Measurements from ENCODE around the gene RIMS4. TPM values are rescaled to one million over a fixed set of nuclear protein-coding genes. Genes with fewer than 3 reads are reported as not detected.

Gene RIMS4
- total and polyA plus RNA-seq, 2 of the 8 experiments (the other 6 are each of a cell fraction or from before 2014, with no cell fraction given), result 13.3 to 44.2 TPM

- peak in 1 of 2 experiments; percentile 48; a peak in 1 of 4 replicates for TF ChIP-seq SIN3A (conservative IDR thresholded peaks at IDR 0.05 in 1 of 2, IDR thresholded peaks at IDR 0.05 in 1 of 2; ENCODE audit: low read depth in 1 of 2, low read length in 2 of 2)
- no peak for TF ChIP-seq EGR1 (IDR thresholded peaks at IDR 0.05; ENCODE audit: borderline replicate concordance, low read depth, low read length)
- TF ChIP-seq SIX5 (IDR thresholded peaks at IDR 0.05; ENCODE audit: low read depth, low read length), result no peak
- TF ChIP-seq NRF1 (IDR thresholded peaks at IDR 0.05; ENCODE audit: low read depth, low read length), result no peak
- peak; percentile 83 to 84 for TF ChIP-seq RAD21 (IDR thresholded peaks at IDR 0.05 in 1 of 2, conservative IDR thresholded peaks at IDR 0.05 in 1 of 2; ENCODE audit: low read depth in 2 of 2, low read length in 2 of 2)
- no peak for TF ChIP-seq RNF2 (IDR thresholded peaks at IDR 0.05; ENCODE audit: borderline replicate concordance, low read depth, low read length, missing control alignments, poor library complexity, severe bottlenecking)
- TF ChIP-seq USF2 (IDR thresholded peaks at IDR 0.05; ENCODE audit: low read length), result no peak
- TF ChIP-seq RBBP5 (IDR thresholded peaks at IDR 0.05; ENCODE audit: borderline replicate concordance, low read depth, low read length), result no peak
- TF ChIP-seq KDM5A (IDR thresholded peaks at IDR 0.05; ENCODE audit: low read length), result no peak
- TF ChIP-seq TEAD4 (IDR thresholded peaks at IDR 0.05; ENCODE audit: low read depth, low read length), result peak; percentile 68
- TF ChIP-seq HDAC2 (IDR thresholded peaks at IDR 0.05; ENCODE audit: borderline replicate concordance in 1 of 2, low read depth in 2 of 2, low read length in 2 of 2), result no peak
- peak; percentile 60; the same call in 1 of the 2 replicates for TF ChIP-seq YY1 (IDR thresholded peaks at IDR 0.05; ENCODE audit: low read depth, low read length)
- TF ChIP-seq SIRT6 (IDR thresholded peaks at IDR 0.05; ENCODE audit: low read length), result no peak
- no peak for TF ChIP-seq HDAC6 (IDR thresholded peaks at IDR 0.05; ENCODE audit: low read depth, low read length)
- no peak for TF ChIP-seq TAF1 (IDR thresholded peaks at IDR 0.05; ENCODE audit: low read depth, low read length)
- TF ChIP-seq TBP (IDR thresholded peaks at IDR 0.05; ENCODE audit: low read depth, low read length), result 0 out of 2 replicates have a peak, but pooled peaks have one; percentile 15
- no peak for TF ChIP-seq CTBP2 (IDR thresholded peaks at IDR 0.05; ENCODE audit: borderline replicate concordance, insufficient read depth, insufficient read length, low read length)
- TF ChIP-seq ASH2L (IDR thresholded peaks at IDR 0.05; ENCODE audit: low read length), result no peak
- no peak for TF ChIP-seq CBX5 (IDR thresholded peaks at IDR 0.05; ENCODE audit: low read depth, low read length)
- TF ChIP-seq SRF (IDR thresholded peaks at IDR 0.05; ENCODE audit: low read depth, low read length), result no peak
These were observed 63.0 kb downstream of the RIMS4 start (continued) for GRCh38 chr20:44747166-44748004.

Data from H1 (cell line).